OCI-LY1 (cell line): ENCODE data around the gene PRMT9.

ENCODE experiments used
- H2AFZ ChIP-seq: fragments of 200-600 bp; sonication (generic), shearing (Covaris generic); 2 replicates; pipeline ENCODE4 v1.6.0; 2014; ENCODE audit warnings: antibody characterized with exemption, mild to moderate bottlenecking, low read length
- H3F3A ChIP-seq: fragments of 200-600 bp; sonication (generic), shearing (Covaris generic); 2 replicates; pipeline ENCODE4 v1.6.0; 2014; ENCODE audit warnings: mild to moderate bottlenecking, antibody characterized with exemption, low read length, moderate library complexity; ENCODE audit not compliant: insufficient read depth
- H3K27ac ChIP-seq: fragments of 200-600 bp; sonication (generic); 2 replicates; pipeline ENCODE4 v1.5.1; 2014; ENCODE audit warnings: low read length, mixed run types, mild to moderate bottlenecking, low read depth; ENCODE audit not compliant: poor library complexity, severe bottlenecking
- H3K27me3 ChIP-seq: fragments of 200-600 bp; sonication (generic); 2 replicates; pipeline ENCODE4 v1.6.0; 2014; ENCODE audit warnings: antibody characterized with exemption, mild to moderate bottlenecking, low read length, moderate library complexity; ENCODE audit not compliant: insufficient read depth
- H3K36me3 ChIP-seq: fragments of 200-600 bp; sonication (generic); 2 replicates; pipeline ENCODE4 v1.6.1; 2014; ENCODE audit warnings: mild to moderate bottlenecking, antibody characterized with exemption, low read length, moderate library complexity, mixed read lengths; ENCODE audit not compliant: insufficient read depth
- H3K4me1 ChIP-seq: fragments of 200-600 bp; sonication (generic); 2 replicates; pipeline ENCODE4 v1.5.1; 2014; ENCODE audit warnings: mild to moderate bottlenecking, low read length, moderate library complexity; ENCODE audit not compliant: insufficient read depth, severe bottlenecking
- H3K4me2 ChIP-seq: fragments of 200-600 bp; sonication (generic), shearing (Covaris generic); 2 replicates; pipeline ENCODE4 v1.6.1; 2014; ENCODE audit warnings: low read length
- H3K4me3 ChIP-seq: fragments of 200-600 bp; sonication (generic); 2 replicates; pipeline ENCODE4 v1.5.1; 2014; ENCODE audit warnings: low read length, low read depth, mild to moderate bottlenecking, mixed read lengths; ENCODE audit not compliant: poor library complexity, severe bottlenecking
- H3K79me2 ChIP-seq: fragments of 200-600 bp; shearing (Covaris generic); 2 replicates; pipeline ENCODE4 v1.6.1; 2016; ENCODE audit warnings: mixed run types, low read length, mixed read lengths; ENCODE audit not compliant: insufficient read depth
- H3K9ac ChIP-seq: fragments of 200-600 bp; sonication (generic), shearing (Covaris generic); 2 replicates; pipeline ENCODE4 v1.6.1; 2014; ENCODE audit warnings: mild to moderate bottlenecking, low read length, mixed read lengths
- H3K9me2 ChIP-seq: fragments of 200-600 bp; sonication (generic), shearing (Covaris generic); 2 replicates; pipeline ENCODE4 v1.6.1; 2014; ENCODE audit warnings: low read depth, mild to moderate bottlenecking, low read length, mixed read lengths
- H3K9me3 ChIP-seq: fragments of 200-600 bp; shearing (Covaris generic); 2 replicates; pipeline ENCODE4 v1.6.1; 2014; ENCODE audit warnings: low read length, mixed read lengths
- H4K20me1 ChIP-seq: fragments of 200-600 bp; sonication (generic), shearing (Covaris generic); 2 replicates; pipeline ENCODE4 v1.6.0; 2016; ENCODE audit warnings: mild to moderate bottlenecking, low read length; ENCODE audit not compliant: insufficient read depth
- EZH2 ChIP-seq: fragments of 200-600 bp; sonication (generic), shearing (Covaris generic); IDR thresholded peaks from 2 replicates; pipeline ENCODE4 v1.8.0; 2017; ENCODE audit warnings: borderline replicate concordance, mixed run types, mild to moderate bottlenecking, antibody characterized with exemption, low read length, moderate library complexity, mixed read lengths
- TF ChIP-seq, protein P1 (sequence below): fragments of 200-600 bp; sonication (generic), shearing (Covaris generic); IDR thresholded peaks from 2 replicates; pipeline ENCODE4 v1.5.1; 2017; ENCODE audit warnings: mild to moderate bottlenecking, antibody characterized with exemption, low read length, moderate library complexity, mixed read lengths

PRMT9 gene

DNA sequence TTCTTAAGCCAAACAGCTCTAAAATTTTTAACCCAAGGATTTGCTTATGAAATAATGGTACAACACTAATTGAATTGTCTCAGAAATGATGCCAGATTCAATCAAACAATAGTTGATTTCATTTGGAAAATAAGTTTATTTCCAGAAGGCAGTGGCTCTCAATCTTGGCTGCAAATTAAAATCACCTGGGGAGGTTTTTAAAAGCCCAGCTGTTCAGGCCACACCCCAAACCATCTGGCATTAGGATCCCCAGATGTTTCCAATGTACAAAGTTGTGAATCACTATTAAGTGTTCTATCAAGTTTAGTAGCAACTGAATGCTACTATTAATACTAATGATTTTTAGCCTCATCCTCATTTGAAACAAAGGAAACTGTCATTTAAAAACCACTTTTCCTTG is 44.6 kb downstream of the PRMT9 start:
- H3K27me3 ChIP-seq = no peaks in the 10 kb centered on the region
- peaks cover 69% of the 10 kb centered on the region for H3K36me3 ChIP-seq
- H2AFZ ChIP-seq = no peak overlapping the region
- H3K79me2 ChIP-seq = no peaks in the 10 kb centered on the region
- H3K9me2 ChIP-seq = no peaks in the 10 kb centered on the region
- no peaks in the 10 kb centered on the region for H4K20me1 ChIP-seq
- 0 out of 2 replicates have a peak, but pooled peaks cover 6% of the 10 kb centered on the region for H3K9me3 ChIP-seq
- H3K27ac ChIP-seq = no peak overlapping the region
- H3K4me2 ChIP-seq = no peak overlapping the region
- no peak overlapping the region for H3K9ac ChIP-seq
- no peak overlapping the region for H3K4me3 ChIP-seq
- no peaks in the 10 kb centered on the region for H3F3A ChIP-seq
- TF ChIP-seq EZH2 = no peak
- TF ChIP-seq, protein P1, sequence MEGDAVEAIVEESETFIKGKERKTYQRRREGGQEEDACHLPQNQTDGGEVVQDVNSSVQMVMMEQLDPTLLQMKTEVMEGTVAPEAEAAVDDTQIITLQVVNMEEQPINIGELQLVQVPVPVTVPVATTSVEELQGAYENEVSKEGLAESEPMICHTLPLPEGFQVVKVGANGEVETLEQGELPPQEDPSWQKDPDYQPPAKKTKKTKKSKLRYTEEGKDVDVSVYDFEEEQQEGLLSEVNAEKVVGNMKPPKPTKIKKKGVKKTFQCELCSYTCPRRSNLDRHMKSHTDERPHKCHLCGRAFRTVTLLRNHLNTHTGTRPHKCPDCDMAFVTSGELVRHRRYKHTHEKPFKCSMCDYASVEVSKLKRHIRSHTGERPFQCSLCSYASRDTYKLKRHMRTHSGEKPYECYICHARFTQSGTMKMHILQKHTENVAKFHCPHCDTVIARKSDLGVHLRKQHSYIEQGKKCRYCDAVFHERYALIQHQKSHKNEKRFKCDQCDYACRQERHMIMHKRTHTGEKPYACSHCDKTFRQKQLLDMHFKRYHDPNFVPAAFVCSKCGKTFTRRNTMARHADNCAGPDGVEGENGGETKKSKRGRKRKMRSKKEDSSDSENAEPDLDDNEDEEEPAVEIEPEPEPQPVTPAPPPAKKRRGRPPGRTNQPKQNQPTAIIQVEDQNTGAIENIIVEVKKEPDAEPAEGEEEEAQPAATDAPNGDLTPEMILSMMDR = no peak
- H3K4me1 ChIP-seq = no peaks in the 10 kb centered on the region

- no peaks in the 10 kb centered on the region for H3K27me3 ChIP-seq
- H2AFZ ChIP-seq = no peak overlapping the region
- TF ChIP-seq, protein P1 = no peak
- TF ChIP-seq EZH2 = no peak
- H3F3A ChIP-seq = no peaks in the 10 kb centered on the region
- no peaks in the 10 kb centered on the region for H3K79me2 ChIP-seq
- no peaks in the 10 kb centered on the region for H4K20me1 ChIP-seq
- H3K9ac ChIP-seq = no peak overlapping the region
- no peaks in the 10 kb centered on the region for H3K9me2 ChIP-seq
- peaks cover 72% of the 10 kb centered on the region for H3K36me3 ChIP-seq
- 0 out of 2 replicates have a peak, but pooled peaks cover 6% of the 10 kb centered on the region for H3K9me3 ChIP-seq
- H3K4me1 ChIP-seq = no peaks in the 10 kb centered on the region
- no peak overlapping the region for H3K27ac ChIP-seq
- H3K4me3 ChIP-seq = no peak overlapping the region
- H3K4me2 ChIP-seq = no peak overlapping the region
These were observed 45.0 kb downstream of the PRMT9 start for GRCh38 chr4:147638942-147639341.

DNA sequence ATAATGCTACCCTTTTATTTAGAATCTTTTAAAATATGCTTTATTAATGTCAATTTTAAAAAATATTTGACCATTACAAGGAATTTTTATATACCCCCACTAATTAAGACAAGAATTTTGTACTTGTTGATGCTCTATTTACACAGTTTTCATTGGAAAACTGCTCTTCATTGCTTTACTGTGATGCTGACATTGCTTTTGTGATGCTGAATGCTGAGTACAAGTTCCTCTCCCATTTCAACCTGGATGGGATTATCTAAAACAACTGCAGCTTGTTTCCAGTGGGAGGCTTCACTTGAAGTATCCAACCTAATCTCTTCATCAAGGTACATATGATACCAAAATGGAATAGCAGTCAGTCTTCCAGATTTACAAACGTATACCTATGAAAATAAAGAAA is 45.6 kb downstream of the PRMT9 start:
- 0 out of 2 replicates have a peak, but pooled peaks cover 6% of the 10 kb centered on the region for H3K9me3 ChIP-seq
- H3K4me1 ChIP-seq = no peaks in the 10 kb centered on the region
- no peak overlapping the region for H3K4me3 ChIP-seq
- no peaks in the 10 kb centered on the region for H3K79me2 ChIP-seq
- H2AFZ ChIP-seq = no peak overlapping the region
- H3K36me3 ChIP-seq = peaks cover 73% of the 10 kb centered on the region
- no peaks in the 10 kb centered on the region for H4K20me1 ChIP-seq
- no peaks in the 10 kb centered on the region for H3F3A ChIP-seq
- no peaks in the 10 kb centered on the region for H3K9me2 ChIP-seq
- H3K4me2 ChIP-seq = no peak overlapping the region
- TF ChIP-seq, protein P1 = no peak
- TF ChIP-seq EZH2 = no peak
- no peak overlapping the region for H3K27ac ChIP-seq
- no peak overlapping the region for H3K9ac ChIP-seq
- no peaks in the 10 kb centered on the region for H3K27me3 ChIP-seq
